SK-MEL-5 (cell line): ENCODE measurements around the gene COQ5. TPM values are rescaled to one million over a fixed set of nuclear protein-coding genes. Genes with fewer than 3 reads are reported as not detected.

Source experiments
- DNase-seq: peaks from one replicate; pipeline ENCODE4 v3.0.0-alpha.2; 2016; ENCODE audit warnings: low read depth, low spot score
- in situ Hi-C: cut with HindIII; loops from 2 replicates; pipeline ENCODE4 v1.10.0; 2016; ENCODE audit warnings: low sequenced_read_pairs, high pct_unique_total_duplicates, low pct_unique_long_range_greater_than_20kb
- polyA plus RNA-seq, 2 experiments: library from polyadenylated mRNA; depleted of rRNA; stranded (reverse); fragments of >200 nt; gene quantifications; 2 replicates each; pipeline ENCODE4 v1.2.3, GENCODE V29; 2015
- total RNA-seq: library from RNA; depleted of rRNA; stranded (reverse); fragments of >200 nt; shearing (Covaris generic); gene quantifications from 2 replicates; pipeline ENCODE4 v1.2.3, GENCODE V29; 2014; rRNA removed

Gene COQ5
- total RNA-seq = 40.5 and 43.5 TPM in 2 replicates
- polyA plus RNA-seq (2015; cell fraction: cytosol; rRNA removed) = 24.8 and 25.3 TPM in 2 replicates
- 45.9 and 56.1 TPM in 2 replicates for polyA plus RNA-seq (2015; cell fraction: nucleus; rRNA removed)

GRCh38 chr12:120528861-120529525, at the start of gene COQ5:
TSS of gene COQ5 (minus strand) at chr12:120529158. CDS start at chr12:120529141, 17 bp downstream.
- in situ Hi-C loops = no loop called here

GRCh38 chr12:120574106-120574505, 45.1 kb upstream of the COQ5 start:
- in situ Hi-C loops = no loop called here
- no peak for DNase-seq

More at GRCh38 chr12:120528861-120529525, at the start of gene COQ5:
- peak; percentile 90 for DNase-seq

GRCh38 chr12:120573560-120573959, 44.6 kb upstream of the COQ5 start:
- DNase-seq = peak; percentile 65
- in situ Hi-C loops = no loop called here

GRCh38 chr12:120571299-120571698, 42.3 kb upstream of the COQ5 start:
- DNase-seq = no peak
- in situ Hi-C loops = no loop called here

- in situ Hi-C loops = no loop called here
- DNase-seq = no peak
These were observed 34.5 kb upstream of the COQ5 start for GRCh38 chr12:120563495-120563894.

- in situ Hi-C loops = no loop called here
- no peak for DNase-seq
These were observed 33.9 kb upstream of the COQ5 start for GRCh38 chr12:120562906-120563305.

- in situ Hi-C loops = no loop called here
- no peak for DNase-seq
These were observed 28.6 kb upstream of the COQ5 start for GRCh38 chr12:120557589-120557988.

GRCh38 chr12:120554678-120555077, 25.7 kb upstream of the COQ5 start:
- in situ Hi-C loops = no loop called here
- DNase-seq = no peak

GRCh38 chr12:120546050-120546386, 17.1 kb upstream of the COQ5 start:
- in situ Hi-C loops = no loop called here

GRCh38 chr12:120544691-120545090, 15.7 kb upstream of the COQ5 start:
- in situ Hi-C loops = no loop called here
- DNase-seq = no peak

More at GRCh38 chr12:120546050-120546386, 17.1 kb upstream of the COQ5 start:
- DNase-seq = peak; percentile 83

- DNase-seq = no peak
- in situ Hi-C loops = no loop called here
These were observed 13.2 kb upstream of the COQ5 start for GRCh38 chr12:120542166-120542565.

- DNase-seq = no peak
- in situ Hi-C loops = no loop called here
These were observed 11.5 kb upstream of the COQ5 start for GRCh38 chr12:120540445-120540844.

- DNase-seq = no peak
- in situ Hi-C loops = no loop called here
These were observed 10.3 kb upstream of the COQ5 start for GRCh38 chr12:120539303-120539702.

GRCh38 chr12:120538281-120539156, 9.6 kb upstream of the COQ5 start:
- in situ Hi-C loops = no loop called here
- no peak for DNase-seq

- no peak for DNase-seq
- in situ Hi-C loops = no loop called here
These were observed 8.9 kb upstream of the COQ5 start for GRCh38 chr12:120537856-120538220.

- in situ Hi-C loops = no loop called here
- DNase-seq = no peak
These were observed 7.3 kb upstream of the COQ5 start for GRCh38 chr12:120536064-120536791.

- in situ Hi-C loops = no loop called here
- peak; percentile 47 for DNase-seq
These were observed 6.0 kb upstream of the COQ5 start for GRCh38 chr12:120534703-120535655.
